Gastroesophageal sphincter (tissue), 4 donors: ENCODE measurements around the gene ACP3. TPM values are rescaled to one million over a fixed set of nuclear protein-coding genes. Genes with fewer than 3 reads are reported as not detected.

Experiments used
- ATAC-seq: fragments of 150-250 bp; one replicate; pipeline ENCODE4 v1.9.1; 2016; ENCODE audit warnings: mild to moderate bottlenecking, moderate library complexity
- H3K27ac ChIP-seq, 4 donors: fragments of 200-600 bp; sonication (generic) in 3 of 4; 1 replicate in 3 of 4; 2 replicates in 1 of 4; pipeline ENCODE4 v1.5.1; 2016 to 2019
- H3K27me3 ChIP-seq: fragments of 200-600 bp; sonication (generic); one replicate; pipeline ENCODE4 v1.5.1; 2019
- H3K36me3 ChIP-seq, 2 donors: fragments of 200-600 bp; sonication (generic); one replicate each; pipeline ENCODE4 v1.5.1; 2019; ENCODE audit warnings: control low read depth in 1 of 2
- H3K4me1 ChIP-seq, 3 donors: fragments of 200-600 bp; sonication (generic); 1 replicate in 2 of 3; 2 replicates in 1 of 3; pipeline ENCODE4 v1.5.1; 2016 to 2019; ENCODE audit warnings: control low read depth in 2 of 3
- H3K4me3 ChIP-seq, 2 donors: fragments of 200-600 bp; sonication (generic); one replicate each; pipeline ENCODE4 v1.5.1; 2019; ENCODE audit warnings: mild to moderate bottlenecking in 1 of 2, moderate library complexity in 1 of 2
- H3K9me3 ChIP-seq, 3 donors: fragments of 200-600 bp; sonication (generic); one replicate each; pipeline ENCODE4 v1.5.1; 2017 to 2019; ENCODE audit warnings: control low read depth in 2 of 3
- EP300 ChIP-seq: sonication (generic); formaldehyde crosslinking; IDR thresholded peaks from one replicate; pipeline ENCODE4 v1.6.1; 2017; ENCODE audit warnings: antibody characterized with exemption, mild to moderate bottlenecking
- POLR2A ChIP-seq, 2 donors: fragments of 450-650 bp; IDR thresholded peaks; one replicate each; pipeline ENCODE4 v1.6.1; 2017; ENCODE audit warnings: antibody characterized with exemption in 2 of 2, mild to moderate bottlenecking in 2 of 2, moderate library complexity in 1 of 2
- POLR2AphosphoS5 ChIP-seq: sonication (generic); formaldehyde crosslinking; IDR thresholded peaks from one replicate; pipeline ENCODE4 v1.6.1; 2017; ENCODE audit warnings: antibody characterized with exemption
- WGBS, 2 donors: methylation state at CpG; one replicate each; pipeline ENCODE4 v1.1.5; 2018; ENCODE audit warnings: low coverage in 1 of 2; 5-methylcytosine and 5-hydroxymethylcytosine counted together
- total RNA-seq, 4 donors: library from RNA; depleted of rRNA; stranded (reverse); fragments of >200 nt; gene quantifications; one replicate each; pipeline ENCODE4 v1.1.0, GENCODE V29; 2016
- TF ChIP-seq, protein P1 (sequence below), 4 experiments: fragments of 200-600 bp in 2 of 4; fragments of 450-650 bp in 2 of 4; sonication (generic) in 1 of 4; IDR thresholded peaks; one replicate each; pipeline ENCODE4 v1.5.1; 2017 to 2019; ENCODE audit warnings: antibody characterized with exemption in 4 of 4, mild to moderate bottlenecking in 2 of 4, moderate library complexity in 2 of 4

The ACP3 gene
- total RNA-seq, 4 donors from 2014 or later, result 1.1 to 3.5 (median 2.1) TPM

GRCh38 chr3:132407025-132407424 lies 89.8 kb downstream of the ACP3 start:
- H3K4me1 ChIP-seq, result no peaks in the 10 kb centered on the region
- no peak for ATAC-seq
- no peaks in the 10 kb centered on the region for H3K27me3 ChIP-seq
- WGBS, 2 donors, result 71 to 90% methylated on average over 2 of the region's 2 CpGs
- H3K36me3 ChIP-seq, result no peaks in the 10 kb centered on the region
- H3K4me3 ChIP-seq, result no peak overlapping the region
- H3K9me3 ChIP-seq, result no peaks in the 10 kb centered on the region
- TF ChIP-seq, protein P1, sequence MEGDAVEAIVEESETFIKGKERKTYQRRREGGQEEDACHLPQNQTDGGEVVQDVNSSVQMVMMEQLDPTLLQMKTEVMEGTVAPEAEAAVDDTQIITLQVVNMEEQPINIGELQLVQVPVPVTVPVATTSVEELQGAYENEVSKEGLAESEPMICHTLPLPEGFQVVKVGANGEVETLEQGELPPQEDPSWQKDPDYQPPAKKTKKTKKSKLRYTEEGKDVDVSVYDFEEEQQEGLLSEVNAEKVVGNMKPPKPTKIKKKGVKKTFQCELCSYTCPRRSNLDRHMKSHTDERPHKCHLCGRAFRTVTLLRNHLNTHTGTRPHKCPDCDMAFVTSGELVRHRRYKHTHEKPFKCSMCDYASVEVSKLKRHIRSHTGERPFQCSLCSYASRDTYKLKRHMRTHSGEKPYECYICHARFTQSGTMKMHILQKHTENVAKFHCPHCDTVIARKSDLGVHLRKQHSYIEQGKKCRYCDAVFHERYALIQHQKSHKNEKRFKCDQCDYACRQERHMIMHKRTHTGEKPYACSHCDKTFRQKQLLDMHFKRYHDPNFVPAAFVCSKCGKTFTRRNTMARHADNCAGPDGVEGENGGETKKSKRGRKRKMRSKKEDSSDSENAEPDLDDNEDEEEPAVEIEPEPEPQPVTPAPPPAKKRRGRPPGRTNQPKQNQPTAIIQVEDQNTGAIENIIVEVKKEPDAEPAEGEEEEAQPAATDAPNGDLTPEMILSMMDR (IDR thresholded peaks at IDR 0.05), result no peak
- TF ChIP-seq POLR2AphosphoS5, result no peak
- no peak for TF ChIP-seq POLR2A (IDR thresholded peaks at IDR 0.05)
- no peak for TF ChIP-seq EP300
- H3K27ac ChIP-seq, result no peak overlapping the region

Other genes with a start within 250 kb of the ACP3 start
- 10 to 100 TPM; 43.6 to 73.7 (median 61.1) TPM for gene DNAJC13, start 100.1 kb downstream of the ACP3 start, total RNA-seq